C1 segment of cervical spinal cord (tissue), 14 donors: ENCODE results near the gene TRIM65.

Experiments used
- DNase-seq, 14 donors: peaks; one replicate each; lab custom pipeline; 2025; lab: John Stamatoyannopoulos, UW

TRIM65 gene

GRCh38 chr17:75854101-75854748 lies 42.5 kb downstream of the TRIM65 start:
- DNase-seq = peak in 7 of 14 donors; percentile 25 to 62 (median 43)

- no peak for DNase-seq
These were observed 43.3 kb downstream of the TRIM65 start for GRCh38 chr17:75853433-75853832.

DNA sequence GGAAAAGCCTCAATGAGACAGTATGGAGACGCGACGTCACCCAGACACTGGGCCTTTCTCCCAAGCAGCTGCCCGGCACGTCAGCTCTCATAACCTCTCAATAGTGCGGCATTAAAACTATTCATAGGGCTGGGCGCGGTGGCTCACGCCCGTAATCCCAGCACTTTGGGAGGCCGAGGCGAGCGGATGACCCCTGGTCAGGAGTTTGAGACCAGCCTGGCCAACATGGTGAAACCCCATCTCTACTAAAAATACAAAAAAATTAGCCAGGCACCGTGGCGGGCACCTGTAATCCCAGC lies 45.1 kb downstream of the TRIM65 start:
- DNase-seq = peak in 2 of 14 donors; percentile 51 to 74

DNA sequence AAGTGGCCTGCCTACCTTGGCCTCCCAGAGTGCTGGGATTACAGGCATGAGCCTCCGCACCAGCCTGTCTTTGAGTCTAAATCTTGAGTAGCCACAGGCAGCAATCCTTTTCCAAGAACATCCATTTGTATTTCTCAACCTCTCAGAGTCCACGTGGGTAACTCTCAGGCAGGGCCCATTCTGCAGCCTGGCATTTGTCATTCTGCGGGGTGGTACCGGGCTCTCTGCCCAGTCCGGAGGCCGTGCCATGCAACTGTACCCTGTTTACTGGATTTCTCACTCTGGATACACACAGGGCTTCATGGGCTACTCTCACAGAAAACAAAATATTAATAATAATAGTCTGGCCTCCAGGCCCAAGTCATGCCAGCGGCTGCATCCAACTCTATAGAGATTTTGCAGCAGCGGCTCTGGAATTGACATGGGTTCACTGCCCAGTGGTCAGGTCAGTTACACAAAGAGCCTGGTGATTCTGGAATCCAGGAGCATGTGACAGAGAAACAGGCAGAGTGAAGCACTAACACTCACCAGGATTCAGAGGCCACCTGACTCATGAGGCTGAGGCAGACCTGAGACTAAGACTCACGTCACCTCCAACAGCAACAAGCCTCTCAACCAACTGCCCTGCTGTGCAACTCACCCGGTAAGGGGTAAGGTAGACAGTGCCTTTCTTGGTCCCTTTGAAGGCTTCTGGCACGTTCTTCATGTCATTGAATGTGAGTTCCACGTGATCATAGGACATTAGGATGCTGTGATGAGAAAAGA lies 45.6 kb downstream of the TRIM65 start:
- peak in 11 of 14 donors; percentile 37 to 90 (median 75) for DNase-seq

DNA sequence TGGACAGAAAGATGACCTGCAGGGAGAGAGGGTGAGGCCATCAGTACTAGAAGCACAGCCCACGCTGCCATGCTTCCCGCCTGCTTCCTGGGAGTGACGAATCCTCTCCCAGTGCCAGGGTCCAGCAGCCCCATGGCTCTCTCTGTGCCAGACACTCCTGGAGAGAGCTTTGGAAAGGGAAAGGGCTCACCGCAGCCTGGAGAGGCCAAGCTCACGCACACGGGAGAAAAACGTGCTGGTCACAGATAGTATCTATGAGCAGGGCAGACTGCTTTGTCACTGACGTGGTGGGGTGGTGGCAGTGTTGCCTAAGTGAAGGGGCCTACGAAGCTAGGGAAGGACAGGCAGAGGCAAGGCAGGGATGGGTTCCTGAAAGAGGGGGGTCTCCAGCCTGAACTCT lies 47.0 kb downstream of the TRIM65 start:
- peak in 2 of 14 donors; percentile 26 to 61 for DNase-seq

DNA sequence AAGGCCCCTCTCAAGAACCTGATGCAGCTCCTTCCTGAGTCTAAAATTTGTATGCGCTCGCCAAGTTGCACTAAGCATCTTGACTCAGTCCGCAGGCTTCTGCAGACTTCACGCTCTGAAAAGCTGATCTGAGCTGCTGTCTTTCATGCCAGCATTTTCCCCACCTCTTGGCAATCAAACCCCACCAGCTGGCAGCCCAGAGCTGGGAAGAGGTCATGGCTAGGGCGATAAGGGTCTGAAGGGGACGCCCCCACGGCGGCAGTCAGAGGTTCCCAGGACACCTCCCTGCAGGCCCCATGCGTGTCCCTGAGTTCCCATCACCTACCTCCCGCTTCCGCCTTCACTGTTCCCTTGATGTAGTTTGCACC lies 47.5 kb downstream of the TRIM65 start:
- peak in 1 of 14 donors; percentile 70 for DNase-seq

DNA sequence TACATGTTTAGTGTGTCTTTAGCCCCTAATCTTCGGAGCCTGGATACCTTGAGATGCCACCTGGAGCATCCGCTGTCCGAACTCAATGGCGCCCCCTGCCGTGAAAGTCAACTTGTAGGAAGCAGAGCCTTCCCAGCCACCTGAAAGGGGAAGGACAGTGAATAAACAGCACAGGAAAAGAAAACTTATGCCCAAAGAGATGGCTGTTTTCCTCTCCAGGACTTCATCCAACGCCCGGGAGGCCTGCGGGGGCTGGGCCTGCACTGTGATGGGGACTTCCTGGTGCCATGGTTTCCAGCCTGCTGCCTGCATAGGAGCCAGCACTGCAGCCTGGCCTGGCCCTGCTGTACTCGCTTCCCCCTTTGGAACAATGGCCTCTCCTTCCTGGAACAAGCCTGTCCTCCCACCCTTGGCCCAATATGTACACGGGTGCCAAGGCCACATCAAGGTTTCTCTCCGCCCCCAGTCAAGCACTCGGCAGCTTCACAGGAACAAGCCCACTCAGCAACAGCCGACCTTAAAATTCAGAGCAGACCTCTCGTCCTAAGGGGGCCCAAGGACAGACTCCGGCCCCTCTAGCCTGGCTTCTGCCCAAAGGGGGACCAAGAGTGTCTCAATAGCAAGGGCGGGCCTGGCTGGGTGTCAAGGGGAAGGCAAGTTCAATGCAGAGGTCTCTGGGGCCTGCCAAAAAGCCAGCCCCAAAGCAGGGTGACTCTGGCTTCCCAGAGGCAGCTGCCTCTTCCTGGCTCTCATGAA lies 48.0 kb downstream of the TRIM65 start:
- DNase-seq = peak in 11 of 14 donors; percentile 29 to 91 (median 75)

DNA sequence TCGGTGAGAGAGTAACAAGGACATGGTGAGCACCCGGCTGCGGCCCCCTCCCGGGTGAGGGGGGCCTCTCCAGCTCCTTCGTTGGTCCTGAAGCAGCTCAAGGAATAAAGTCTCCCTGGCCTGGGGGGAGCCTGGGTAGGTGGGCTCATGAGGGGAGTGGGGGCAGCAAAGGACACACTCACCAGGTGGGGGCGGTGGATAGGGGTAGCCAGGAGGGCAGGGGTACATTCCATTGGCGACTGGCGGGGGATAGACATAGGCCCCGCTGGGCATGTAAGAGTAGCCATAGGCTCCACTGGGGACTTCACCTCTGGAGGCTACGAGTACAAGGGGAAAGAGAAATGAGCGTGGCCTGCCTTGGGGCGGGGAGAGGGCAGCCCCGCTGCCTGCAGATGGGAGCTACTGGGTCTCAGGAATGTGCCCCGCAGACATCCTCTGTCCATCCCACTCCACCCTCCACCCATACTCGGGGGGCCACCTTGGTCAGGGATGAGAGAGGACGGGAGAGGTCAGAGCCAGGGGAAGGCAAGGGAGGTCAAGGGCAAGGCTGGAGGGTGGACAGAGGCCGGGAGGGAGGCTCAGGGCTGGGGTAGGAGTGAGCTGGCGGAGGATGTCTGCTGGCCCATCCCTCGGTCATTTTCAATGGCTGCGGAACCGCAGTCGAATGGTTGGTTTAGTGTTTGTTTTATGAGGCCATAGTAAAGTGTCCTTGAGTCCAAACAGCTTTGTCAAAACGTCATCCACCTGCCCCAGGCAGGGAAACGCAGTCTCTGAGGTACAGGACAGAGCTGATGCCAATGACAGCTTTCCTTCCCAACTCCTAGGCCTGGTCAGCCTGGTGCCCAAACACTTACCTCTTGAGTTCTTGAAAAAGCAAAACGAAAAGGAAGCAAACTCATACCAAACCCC lies 48.9 kb downstream of the TRIM65 start:
- no peak for DNase-seq

- no peak for DNase-seq
These were observed 49.8 kb downstream of the TRIM65 start for GRCh38 chr17:75846692-75847613.

DNA sequence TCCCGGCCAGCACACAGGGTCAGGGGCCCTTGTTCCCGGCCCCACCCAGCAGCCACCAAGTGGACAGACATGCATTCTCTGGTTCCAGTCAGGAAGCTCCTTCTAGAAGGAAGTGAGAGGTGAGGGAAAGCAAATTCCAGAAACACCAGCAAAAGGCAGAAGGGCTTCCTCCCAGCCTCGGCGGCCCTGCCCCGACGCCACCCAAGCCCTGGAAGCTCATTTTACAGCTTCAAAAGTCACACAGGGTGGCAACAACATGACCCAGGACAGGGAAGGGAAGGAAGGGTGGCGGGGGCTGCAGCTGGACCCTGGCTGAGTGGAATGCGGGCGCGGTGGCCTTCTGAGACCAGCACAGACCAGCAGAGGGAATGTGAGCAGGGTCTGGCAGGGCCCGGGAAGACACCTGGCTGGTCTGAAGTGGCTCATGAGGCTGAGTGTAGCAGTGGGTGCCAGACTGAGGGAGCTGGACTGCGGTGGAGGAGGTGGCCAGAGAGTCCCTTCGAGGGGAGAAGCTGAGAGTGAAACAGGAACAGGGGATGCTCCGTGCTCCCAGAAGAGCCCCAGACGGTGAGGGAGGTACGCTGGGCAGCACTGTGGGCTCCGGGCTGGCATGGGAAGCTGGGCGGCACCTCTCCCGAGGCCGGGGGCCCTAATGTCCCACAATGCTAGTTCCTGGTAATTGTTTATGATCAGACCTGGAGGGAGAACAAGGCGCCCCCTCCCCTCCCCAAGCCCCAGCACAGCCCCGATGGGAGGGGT lies 50.6 kb downstream of the TRIM65 start:
- DNase-seq = no peak

DNA sequence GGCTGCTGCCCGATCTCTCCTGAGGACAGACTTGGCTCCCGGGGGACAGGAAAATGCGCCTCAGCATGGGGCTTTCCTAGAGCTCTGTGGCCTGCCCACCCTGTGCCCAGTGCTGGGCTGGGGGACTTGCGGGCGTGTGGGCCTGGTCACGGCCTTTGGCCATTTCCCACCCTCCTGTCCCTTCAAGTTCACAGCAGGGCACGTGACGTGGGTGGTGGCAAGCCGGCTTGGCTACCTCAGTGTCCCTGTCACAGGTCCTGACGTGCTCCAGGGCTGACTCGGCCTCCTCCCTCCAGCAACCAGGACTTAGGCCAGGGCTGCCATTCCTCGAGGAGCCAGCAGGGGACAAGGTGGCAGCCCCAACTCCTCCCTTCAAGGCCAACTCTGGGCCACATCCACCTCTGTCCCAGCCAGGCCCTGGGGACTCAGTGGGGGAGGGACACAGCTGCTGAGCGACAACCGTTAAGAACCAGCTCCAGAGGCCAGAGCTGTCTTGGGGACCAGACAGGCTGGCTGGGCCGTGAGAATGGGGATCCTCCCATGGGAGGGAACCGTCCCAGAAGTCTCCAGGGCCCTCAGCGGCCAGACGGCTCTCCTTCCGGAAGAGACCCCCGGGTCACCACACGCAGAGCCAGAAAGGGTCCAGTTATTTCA lies 51.6 kb downstream of the TRIM65 start:
- peak in 11 of 14 donors; percentile 32 to 87 (median 59) for DNase-seq

- DNase-seq = peak in 5 of 14 donors; percentile 41 to 70 (median 51)
These were observed 52.2 kb downstream of the TRIM65 start for GRCh38 chr17:75844530-75845057.

GRCh38 chr17:75843577-75844529 lies 52.9 kb downstream of the TRIM65 start, which contains the start of gene UNC13D:
Gene UNC13D, minus strand, starts transcription at chr17:75844404. Its CDS starts 67 bp downstream, at chr17:75844337.
- DNase-seq = peak in 2 of 14 donors; percentile 46 to 56

DNA sequence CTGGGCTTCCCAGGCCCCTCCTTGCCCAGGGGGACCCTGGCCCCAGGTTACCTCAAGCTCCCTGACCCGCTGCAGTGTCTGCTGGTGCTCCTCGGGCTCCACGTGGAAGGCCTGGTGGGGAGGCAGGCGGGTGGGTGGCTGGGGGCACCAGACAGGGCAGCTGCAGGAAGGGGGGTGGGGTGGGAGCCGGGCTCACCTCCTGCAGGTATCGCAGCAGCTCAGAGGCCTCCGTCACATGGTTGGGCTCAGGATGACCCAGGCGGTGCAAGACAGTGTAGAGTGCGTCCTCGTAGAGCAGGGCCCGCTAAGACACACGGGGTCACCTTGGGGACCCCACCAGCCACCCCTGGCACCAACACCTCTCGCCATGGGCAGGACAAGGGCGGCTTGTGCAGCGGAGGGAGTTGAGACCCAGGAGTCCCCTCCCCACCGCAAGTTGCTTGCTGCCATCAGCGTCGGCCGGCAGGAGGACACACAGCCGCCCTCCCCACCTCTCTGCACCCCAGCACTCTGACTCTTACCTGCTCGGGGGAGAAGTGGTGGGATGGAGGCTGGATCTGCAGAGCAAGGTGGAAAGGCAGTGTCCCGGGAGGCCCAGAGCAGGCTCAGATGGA lies 53.7 kb downstream of the TRIM65 start:
- no peak for DNase-seq

- DNase-seq = no peak
These were observed 54.3 kb downstream of the TRIM65 start for GRCh38 chr17:75842411-75842810.

DNA sequence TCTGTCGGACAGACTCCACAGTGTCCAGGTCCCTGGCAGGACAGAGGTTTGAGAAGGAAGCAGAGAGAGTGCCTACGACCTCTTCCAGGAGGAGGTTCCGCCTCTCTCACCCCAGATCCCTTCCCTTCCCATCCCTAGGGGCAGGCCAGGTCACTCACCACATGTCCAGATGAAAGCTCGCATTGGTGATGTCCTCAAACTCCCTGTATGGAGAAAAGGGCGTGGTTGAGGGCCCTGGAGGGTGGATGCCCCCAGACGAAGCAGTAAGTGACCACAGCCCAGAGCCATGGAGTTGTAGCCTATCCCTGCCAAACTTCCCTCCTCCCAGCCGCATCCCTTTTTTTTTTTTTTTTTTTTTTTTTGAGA lies 56.0 kb downstream of the TRIM65 start:
- no peak for DNase-seq
